Measurements from ENCODE around the gene SDK1. TPM values are rescaled to one million over a fixed set of nuclear protein-coding genes. Genes with fewer than 3 reads are reported as not detected.

Gene SDK1
- total RNA-seq, 1 experiment from 2014 or later = 7.1 TPM

DNA sequence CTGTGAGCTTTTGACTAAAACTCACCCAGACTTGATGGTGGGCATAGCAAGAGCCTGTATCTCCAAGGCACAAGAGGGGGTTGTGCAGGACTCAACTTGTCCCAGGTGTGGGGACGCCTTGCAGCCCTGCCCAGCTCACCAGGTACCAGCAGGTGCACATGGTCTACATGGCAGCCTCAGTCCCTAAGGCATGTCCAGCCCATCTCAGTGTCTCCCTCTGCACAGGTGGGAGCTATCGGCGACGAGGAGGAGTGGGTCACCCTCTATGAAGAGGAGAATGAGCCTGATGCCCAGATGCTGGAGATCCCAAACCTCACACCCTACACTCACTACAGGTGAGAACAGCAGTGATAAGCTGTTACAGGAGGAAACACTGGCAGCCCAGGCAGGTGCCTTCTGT lies 809.4 kb downstream of the SDK1 start:
- POLR2A ChIA-PET = no interaction called here
- Mint-ChIP-seq H3K27ac (ENCODE audit: unreplicated experiment) (no peak overlapping the region), H3K27me3 (ENCODE audit: insufficient read depth, unreplicated experiment) (no peaks in the 10 kb centered on the region), H3K4me1 (ENCODE audit: low read depth, unreplicated experiment) (no peaks in the 10 kb centered on the region), H3K9me3 (ENCODE audit: unreplicated experiment) (no peaks in the 10 kb centered on the region), H3K36me3 (ENCODE audit: insufficient read depth, unreplicated experiment) (no peaks in the 10 kb centered on the region), H3K4me3 (ENCODE audit: unreplicated experiment) (no peak overlapping the region)
- no peak overlapping the region for H3K4me3 ChIP-seq (ENCODE audit: low read depth, low read length)
- intact Hi-C loops (cut with micrococcal nuclease; ENCODE audit: unreplicated experiment) = no loop called here
- TF ChIP-seq, protein P1, sequence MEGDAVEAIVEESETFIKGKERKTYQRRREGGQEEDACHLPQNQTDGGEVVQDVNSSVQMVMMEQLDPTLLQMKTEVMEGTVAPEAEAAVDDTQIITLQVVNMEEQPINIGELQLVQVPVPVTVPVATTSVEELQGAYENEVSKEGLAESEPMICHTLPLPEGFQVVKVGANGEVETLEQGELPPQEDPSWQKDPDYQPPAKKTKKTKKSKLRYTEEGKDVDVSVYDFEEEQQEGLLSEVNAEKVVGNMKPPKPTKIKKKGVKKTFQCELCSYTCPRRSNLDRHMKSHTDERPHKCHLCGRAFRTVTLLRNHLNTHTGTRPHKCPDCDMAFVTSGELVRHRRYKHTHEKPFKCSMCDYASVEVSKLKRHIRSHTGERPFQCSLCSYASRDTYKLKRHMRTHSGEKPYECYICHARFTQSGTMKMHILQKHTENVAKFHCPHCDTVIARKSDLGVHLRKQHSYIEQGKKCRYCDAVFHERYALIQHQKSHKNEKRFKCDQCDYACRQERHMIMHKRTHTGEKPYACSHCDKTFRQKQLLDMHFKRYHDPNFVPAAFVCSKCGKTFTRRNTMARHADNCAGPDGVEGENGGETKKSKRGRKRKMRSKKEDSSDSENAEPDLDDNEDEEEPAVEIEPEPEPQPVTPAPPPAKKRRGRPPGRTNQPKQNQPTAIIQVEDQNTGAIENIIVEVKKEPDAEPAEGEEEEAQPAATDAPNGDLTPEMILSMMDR (IDR thresholded peaks at IDR 0.05; ENCODE audit: insufficient read depth in 1 of 2, low read depth in 1 of 2, low read length in 1 of 2, severe bottlenecking in 1 of 2, unreplicated experiment in 1 of 2) = no peak
- CTCF ChIA-PET = no interaction called here
- H3K9me3 ChIP-seq = no peaks in the 10 kb centered on the region
- BruUV-seq (replicated peaks) = no TSS peak
- no peaks in the 10 kb centered on the region for H3K4me1 ChIP-seq
- peak in 1 of 2 experiments; percentile 17 for DNase-seq
- no peaks in the 10 kb centered on the region for H3K36me3 ChIP-seq (ENCODE audit: control insufficient read depth, insufficient read depth, low read length)
- no peaks in the 10 kb centered on the region for H3K27me3 ChIP-seq (replicated peaks; ENCODE audit: control insufficient read depth, insufficient read depth, low read length)

- H3K27ac Mint-ChIP-seq (ENCODE audit: unreplicated experiment) = no peak overlapping the region
- ChIA-PET CTCF (no interaction called here), POLR2A (no interaction called here)
- no peak for DNase-seq
- Histone ChIP-seq H3K4me3 (ENCODE audit: low read depth, low read length) (no peak overlapping the region), H3K9me3 (no peaks in the 10 kb centered on the region), H3K4me1 (no peaks in the 10 kb centered on the region), H3K36me3 (ENCODE audit: control insufficient read depth, insufficient read depth, low read length) (no peaks in the 10 kb centered on the region), H3K27me3 (replicated peaks; ENCODE audit: control insufficient read depth, insufficient read depth, low read length) (no peaks in the 10 kb centered on the region)
- no peaks in the 10 kb centered on the region for H3K27me3 Mint-ChIP-seq (ENCODE audit: insufficient read depth, unreplicated experiment)
- no peaks in the 10 kb centered on the region for H3K36me3 Mint-ChIP-seq (ENCODE audit: insufficient read depth, unreplicated experiment)
- no peaks in the 10 kb centered on the region for H3K4me1 Mint-ChIP-seq (ENCODE audit: low read depth, unreplicated experiment)
- no peaks in the 10 kb centered on the region for H3K9me3 Mint-ChIP-seq (ENCODE audit: unreplicated experiment)
- no peak overlapping the region for H3K4me3 Mint-ChIP-seq (ENCODE audit: unreplicated experiment)
- no TSS peak for BruUV-seq (replicated peaks)
- TF ChIP-seq, protein P1 (IDR thresholded peaks at IDR 0.05; ENCODE audit: insufficient read depth in 1 of 2, low read depth in 1 of 2, low read length in 1 of 2, severe bottlenecking in 1 of 2, unreplicated experiment in 1 of 2) = no peak
- intact Hi-C loops (cut with micrococcal nuclease; ENCODE audit: unreplicated experiment) = no loop called here
These were observed 810.1 kb downstream of the SDK1 start for GRCh38 chr7:4111166-4111565.

- no peak overlapping the region for H3K4me3 ChIP-seq (ENCODE audit: low read depth, low read length)
- no peaks in the 10 kb centered on the region for H3K9me3 Mint-ChIP-seq (ENCODE audit: unreplicated experiment)
- no peaks in the 10 kb centered on the region for H3K27me3 Mint-ChIP-seq (ENCODE audit: insufficient read depth, unreplicated experiment)
- no peaks in the 10 kb centered on the region for H3K27me3 ChIP-seq (replicated peaks; ENCODE audit: control insufficient read depth, insufficient read depth, low read length)
- no peaks in the 10 kb centered on the region for H3K9me3 ChIP-seq
- no peak overlapping the region for H3K27ac Mint-ChIP-seq (ENCODE audit: unreplicated experiment)
- H3K4me1 ChIP-seq = no peaks in the 10 kb centered on the region
- TF ChIP-seq, protein P1 (IDR thresholded peaks at IDR 0.05; ENCODE audit: insufficient read depth in 1 of 2, low read depth in 1 of 2, low read length in 1 of 2, severe bottlenecking in 1 of 2, unreplicated experiment in 1 of 2) = no peak
- peak in 1 of 2 experiments; percentile 22 for DNase-seq
- no peak overlapping the region for H3K4me3 Mint-ChIP-seq (ENCODE audit: unreplicated experiment)
- H3K4me1 Mint-ChIP-seq (ENCODE audit: low read depth, unreplicated experiment) = no peaks in the 10 kb centered on the region
- H3K36me3 Mint-ChIP-seq (ENCODE audit: insufficient read depth, unreplicated experiment) = no peaks in the 10 kb centered on the region
- POLR2A ChIA-PET = no interaction called here
- BruUV-seq (replicated peaks) = no TSS peak
- H3K36me3 ChIP-seq (ENCODE audit: control insufficient read depth, insufficient read depth, low read length) = no peaks in the 10 kb centered on the region
- CTCF ChIA-PET = no interaction called here
- intact Hi-C loops (cut with micrococcal nuclease; ENCODE audit: unreplicated experiment) = no loop called here
These were observed 812.2 kb downstream of the SDK1 start for GRCh38 chr7:4113271-4113670.

Data from Caco-2 (cell line).